GM18858 (cell line): Measurements from ENCODE around the gene TMEM253.

Experiments used
- ATAC-seq: cut with Tn5 transposase; IDR thresholded peaks from one replicate; pipeline ENCODE4 v1.9.1; 2021; ENCODE audit not compliant: unreplicated experiment

Gene TMEM253

GRCh38 chr14:21103710-21104447 is 3.0 kb downstream of the TMEM253 start:
- ATAC-seq = peak; percentile 83

- ATAC-seq = peak; percentile 35
These were observed 3.7 kb downstream of the TMEM253 start for GRCh38 chr14:21104448-21105060.

GRCh38 chr14:21105095-21105494 is 4.2 kb downstream of the TMEM253 start:
- no peak for ATAC-seq

GRCh38 chr14:21106176-21106497 is 5.3 kb downstream of the TMEM253 start:
- ATAC-seq = no peak

- no peak for ATAC-seq
These were observed 5.8 kb downstream of the TMEM253 start for GRCh38 chr14:21106498-21107282.

- no peak for ATAC-seq
These were observed 6.5 kb downstream of the TMEM253 start for GRCh38 chr14:21107283-21107800.

- ATAC-seq = no peak
These were observed 7.9 kb downstream of the TMEM253 start for GRCh38 chr14:21108791-21109190.

GRCh38 chr14:21109377-21110138 is 8.7 kb downstream of the TMEM253 start:
- ATAC-seq = peak; percentile 55

GRCh38 chr14:21112255-21112654 is 11.4 kb downstream of the TMEM253 start:
- ATAC-seq = no peak

GRCh38 chr14:21113369-21113768 is 12.5 kb downstream of the TMEM253 start:
- ATAC-seq = no peak

GRCh38 chr14:21118933-21119332 is 18.1 kb downstream of the TMEM253 start:
- ATAC-seq = no peak

GRCh38 chr14:21120686-21121085 is 19.8 kb downstream of the TMEM253 start:
- no peak for ATAC-seq

- ATAC-seq = no peak
These were observed 20.3 kb downstream of the TMEM253 start for GRCh38 chr14:21121122-21121521.

- ATAC-seq = no peak
These were observed 22.6 kb downstream of the TMEM253 start for GRCh38 chr14:21123429-21123828.

GRCh38 chr14:21133901-21134300 is 33.0 kb downstream of the TMEM253 start:
- ATAC-seq = no peak

- no peak for ATAC-seq
These were observed 35.2 kb downstream of the TMEM253 start for GRCh38 chr14:21136024-21136423.

- no peak for ATAC-seq
These were observed 41.5 kb downstream of the TMEM253 start for GRCh38 chr14:21142357-21142756.

GRCh38 chr14:21145437-21145836 is 44.6 kb downstream of the TMEM253 start:
- ATAC-seq = no peak

GRCh38 chr14:21149641-21150367 is 48.9 kb downstream of the TMEM253 start:
- ATAC-seq = no peak
